PFSK-1 (cell line): ENCODE results near the gene SERPINB2.

ENCODE experiments used
- POLR2AphosphoS5 ChIP-seq: IDR thresholded peaks from 2 replicates; pipeline ENCODE4 v1.6.1; 2012; ENCODE audit warnings: low read depth, mild to moderate bottlenecking, control low read depth, low read length, moderate library complexity
- TF ChIP-seq, protein P1 (sequence below), 2 experiments: IDR thresholded peaks; 2 replicates each; pipeline versions ENCODE4 v1.6.1 to v1.8.0; 2011 to 2012; ENCODE audit warnings: low read depth in 2 of 2, low read length in 2 of 2, control low read depth in 1 of 2, inconsistent platforms in 1 of 2, mild to moderate bottlenecking in 1 of 2, moderate library complexity in 1 of 2; ENCODE audit not compliant: insufficient read depth in 1 of 2

DNA sequence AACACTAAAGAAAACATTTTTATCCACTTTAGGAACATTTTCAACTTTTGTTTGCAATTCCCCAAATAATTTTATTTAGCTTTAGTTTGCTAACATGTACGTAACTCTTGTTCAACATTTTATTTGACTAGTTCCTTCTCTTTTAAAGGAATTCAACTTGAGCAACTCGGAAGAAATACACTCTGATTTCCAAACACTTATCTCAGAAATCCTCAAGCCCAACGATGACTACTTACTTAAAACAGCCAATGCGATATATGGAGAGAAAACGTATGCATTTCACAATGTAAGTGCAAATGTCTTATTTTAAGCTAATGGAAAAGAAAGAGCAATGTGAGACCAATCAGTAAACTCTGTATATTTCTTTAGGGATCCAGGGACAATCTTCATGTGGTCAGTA lies 30.3 kb downstream of the SERPINB2 start:
- TF ChIP-seq, protein P1, sequence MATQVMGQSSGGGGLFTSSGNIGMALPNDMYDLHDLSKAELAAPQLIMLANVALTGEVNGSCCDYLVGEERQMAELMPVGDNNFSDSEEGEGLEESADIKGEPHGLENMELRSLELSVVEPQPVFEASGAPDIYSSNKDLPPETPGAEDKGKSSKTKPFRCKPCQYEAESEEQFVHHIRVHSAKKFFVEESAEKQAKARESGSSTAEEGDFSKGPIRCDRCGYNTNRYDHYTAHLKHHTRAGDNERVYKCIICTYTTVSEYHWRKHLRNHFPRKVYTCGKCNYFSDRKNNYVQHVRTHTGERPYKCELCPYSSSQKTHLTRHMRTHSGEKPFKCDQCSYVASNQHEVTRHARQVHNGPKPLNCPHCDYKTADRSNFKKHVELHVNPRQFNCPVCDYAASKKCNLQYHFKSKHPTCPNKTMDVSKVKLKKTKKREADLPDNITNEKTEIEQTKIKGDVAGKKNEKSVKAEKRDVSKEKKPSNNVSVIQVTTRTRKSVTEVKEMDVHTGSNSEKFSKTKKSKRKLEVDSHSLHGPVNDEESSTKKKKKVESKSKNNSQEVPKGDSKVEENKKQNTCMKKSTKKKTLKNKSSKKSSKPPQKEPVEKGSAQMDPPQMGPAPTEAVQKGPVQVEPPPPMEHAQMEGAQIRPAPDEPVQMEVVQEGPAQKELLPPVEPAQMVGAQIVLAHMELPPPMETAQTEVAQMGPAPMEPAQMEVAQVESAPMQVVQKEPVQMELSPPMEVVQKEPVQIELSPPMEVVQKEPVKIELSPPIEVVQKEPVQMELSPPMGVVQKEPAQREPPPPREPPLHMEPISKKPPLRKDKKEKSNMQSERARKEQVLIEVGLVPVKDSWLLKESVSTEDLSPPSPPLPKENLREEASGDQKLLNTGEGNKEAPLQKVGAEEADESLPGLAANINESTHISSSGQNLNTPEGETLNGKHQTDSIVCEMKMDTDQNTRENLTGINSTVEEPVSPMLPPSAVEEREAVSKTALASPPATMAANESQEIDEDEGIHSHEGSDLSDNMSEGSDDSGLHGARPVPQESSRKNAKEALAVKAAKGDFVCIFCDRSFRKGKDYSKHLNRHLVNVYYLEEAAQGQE (IDR thresholded peaks at IDR 0.05; ENCODE audit: insufficient read depth in 1 of 2, low read depth in 2 of 2, low read length in 2 of 2) = no peak
- TF ChIP-seq POLR2AphosphoS5 = no peak
